ENCODE data around the gene PRDX2.

- no peak for TF ChIP-seq POLR2A (IDR thresholded peaks at IDR 0.05; ENCODE audit: low read depth, low read length)
- TF ChIP-seq CEBPB (IDR thresholded peaks at IDR 0.05; ENCODE audit: low read depth, low read length) = no peak
- no peak for TF ChIP-seq CTCF (conservative IDR thresholded peaks at IDR 0.05; ENCODE audit: low read depth, low read length)
- no peak for TF ChIP-seq RAD21 (IDR thresholded peaks at IDR 0.05; ENCODE audit: low read length)
- TF ChIP-seq ELK1 (IDR thresholded peaks at IDR 0.05; ENCODE audit: borderline replicate concordance, low read depth, low read length) = no peak
- no peak for TF ChIP-seq MAZ (IDR thresholded peaks at IDR 0.05; ENCODE audit: borderline replicate concordance, low read depth, low read length)
- no peak for TF ChIP-seq USF2 (IDR thresholded peaks at IDR 0.05; ENCODE audit: low read depth, low read length)
- TF ChIP-seq RFX5 (IDR thresholded peaks at IDR 0.05; ENCODE audit: low read depth, low read length) = no peak
- TF ChIP-seq SMC3 (IDR thresholded peaks at IDR 0.05; ENCODE audit: low read depth, low read length) = no peak
- no peak for TF ChIP-seq MXI1 (IDR thresholded peaks at IDR 0.05; ENCODE audit: borderline replicate concordance, low read depth, low read length)
Observed at GRCh38 chr19:12754465-12755196, 47.0 kb downstream of the PRDX2 start.
